Stimulated activated naive B cell treated with anti-CD40 and anti-IgM and Interleukin-4, amounts not matched to agents 10 μg/mL and 1 μg/mL and 100 μg/mL, for 72 hours (primary cell): ENCODE data around the gene ALOXE3.
"Not testable (repeated sequence)": the region's sequence is repeated elsewhere in the genome, so short reads cannot be mapped to it uniquely, and the experiment has no call there.

ENCODE experiments used
- ATAC-seq, 2 donors: fragments of 150-1000 bp; cut with Tn5 transposase; replicated peaks; 2 replicates each; pipeline ENCODE4 v1.10.0; 2021; ENCODE audit warnings: moderate library complexity in 1 of 2
- DNase-seq: peaks from one replicate; pipeline ENCODE4 v3.0.0; 2021
- H3K27ac Mint-ChIP-seq: one replicate; pipeline ENCODE4 v1.8.0; 2022; ENCODE audit warnings: mild to moderate bottlenecking, mixed read lengths
- H3K27me3 Mint-ChIP-seq, 2 donors: one replicate each; pipeline ENCODE4 v1.8.0; 2022; ENCODE audit warnings: mixed read lengths in 2 of 2
- H3K36me3 Mint-ChIP-seq, 2 donors: one replicate each; pipeline ENCODE4 v1.8.0; 2022; ENCODE audit warnings: mixed read lengths in 2 of 2, mild to moderate bottlenecking in 1 of 2
- H3K4me1 Mint-ChIP-seq, 2 donors: one replicate each; pipeline ENCODE4 v1.8.0; 2022; ENCODE audit warnings: mixed read lengths in 2 of 2, mild to moderate bottlenecking in 1 of 2
- H3K4me3 Mint-ChIP-seq, 2 donors: one replicate each; pipeline ENCODE4 v1.8.0; 2022; ENCODE audit warnings: mild to moderate bottlenecking in 2 of 2, mixed read lengths in 2 of 2, moderate library complexity in 1 of 2
- H3K9me3 Mint-ChIP-seq, 2 donors: one replicate each; pipeline ENCODE4 v1.8.0; 2022; ENCODE audit warnings: mixed read lengths in 2 of 2, mild to moderate bottlenecking in 1 of 2

ALOXE3 gene

DNA sequence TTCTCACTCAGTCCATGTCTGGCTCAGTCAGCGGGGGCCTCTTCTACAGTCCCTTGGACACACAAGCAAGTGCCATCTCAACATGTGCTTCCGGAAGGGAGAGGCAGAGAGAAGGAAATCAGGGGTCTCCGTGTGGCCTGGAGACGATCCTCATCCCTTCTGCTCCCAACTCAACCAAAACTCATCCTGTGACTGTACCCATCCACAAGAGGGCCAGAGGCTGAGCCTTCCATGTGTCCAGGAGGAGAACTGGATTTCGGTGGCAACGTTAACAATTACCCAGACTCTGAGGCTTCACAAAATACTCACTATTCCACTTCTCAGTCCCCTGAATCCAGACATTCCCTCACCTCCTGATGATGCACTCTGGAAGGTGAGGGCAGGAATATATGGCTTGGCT, 23.0 kb downstream of the ALOXE3 start:
- Mint-ChIP-seq H3K27ac (no peak overlapping the region), H3K4me1 (peaks cover 17 to 21% of the 10 kb centered on the region in 2 donors), H3K9me3 (no peaks in the 10 kb centered on the region), H3K4me3 (no peak overlapping the region), H3K27me3 (peaks cover 17 to 29% of the 10 kb centered on the region in 2 donors), H3K36me3 (no peaks in the 10 kb centered on the region)
- ATAC-seq = no peak
- no peak for DNase-seq

DNA sequence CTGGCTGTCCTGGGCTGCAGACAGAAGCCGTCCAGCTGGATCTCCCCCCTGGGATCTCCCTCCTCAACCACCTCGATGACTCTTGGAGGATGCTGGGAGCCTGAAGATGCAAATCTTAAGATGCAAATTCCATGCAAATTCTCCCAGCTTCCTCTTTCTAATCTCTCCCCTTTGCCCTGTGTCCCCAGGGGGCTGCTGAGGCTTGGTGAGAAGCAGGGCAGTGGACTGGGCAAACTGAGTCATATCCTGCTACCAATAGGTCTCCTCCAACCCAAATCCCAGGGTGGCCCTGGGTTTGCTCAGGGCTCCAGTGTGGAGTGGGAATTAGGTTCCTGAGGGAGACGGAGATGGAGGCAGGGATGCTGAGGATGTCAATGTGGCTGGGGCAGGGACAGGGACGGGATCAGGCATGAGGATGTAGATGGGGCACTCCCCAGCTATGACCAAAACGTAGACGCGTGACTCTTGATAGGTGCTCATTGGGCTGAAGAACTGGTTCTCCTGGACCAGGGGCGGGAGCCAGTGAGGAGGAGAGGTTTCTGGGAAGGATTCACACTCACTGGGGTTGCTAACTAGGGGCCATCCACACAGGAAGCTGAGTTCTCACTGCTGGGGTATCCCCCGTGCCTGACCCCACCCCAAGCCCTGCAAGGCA, 27.2 kb downstream of the ALOXE3 start:
- DNase-seq (peak; percentile 84), ATAC-seq (peak; percentile 96)
- Mint-ChIP-seq H3K27me3 (peaks cover 28 to 29% of the 10 kb centered on the region in 2 donors), H3K27ac (peak overlapping the region; percentile 84), H3K9me3 (no peaks in the 10 kb centered on the region), H3K4me1 (peaks cover 27 to 30% of the 10 kb centered on the region in 2 donors), H3K36me3 (no peaks in the 10 kb centered on the region), H3K4me3 (peak overlapping the region; percentile 42 to 72)

DNA sequence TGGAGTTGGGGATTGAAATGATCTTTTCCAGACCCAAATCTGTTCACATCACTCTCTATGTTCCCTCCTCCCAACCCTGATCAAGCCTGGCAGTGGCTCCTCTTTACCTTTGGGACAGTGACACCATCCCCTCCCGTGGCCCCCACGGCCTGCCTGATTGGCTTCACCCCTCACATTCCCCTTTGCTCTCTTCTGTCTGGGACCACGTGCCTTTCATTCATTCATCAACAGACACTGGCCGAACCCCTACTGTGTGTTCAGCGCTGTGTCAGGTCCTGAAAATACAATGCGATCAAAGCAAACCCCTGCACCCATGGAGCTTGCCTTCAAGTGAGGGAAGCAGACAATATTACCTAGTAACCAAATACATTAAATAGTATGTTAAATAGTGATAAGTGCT, 28.6 kb downstream of the ALOXE3 start:
- H3K27ac Mint-ChIP-seq = peak overlapping the region; percentile 38
- no peaks in the 10 kb centered on the region for H3K36me3 Mint-ChIP-seq
- H3K4me1 Mint-ChIP-seq = peaks cover 27 to 30% of the 10 kb centered on the region in 2 donors
- DNase-seq = no peak
- no peak overlapping the region for H3K4me3 Mint-ChIP-seq
- H3K27me3 Mint-ChIP-seq = peaks cover 17 to 20% of the 10 kb centered on the region in 2 donors
- no peaks in the 10 kb centered on the region for H3K9me3 Mint-ChIP-seq
- no peak for ATAC-seq

DNA sequence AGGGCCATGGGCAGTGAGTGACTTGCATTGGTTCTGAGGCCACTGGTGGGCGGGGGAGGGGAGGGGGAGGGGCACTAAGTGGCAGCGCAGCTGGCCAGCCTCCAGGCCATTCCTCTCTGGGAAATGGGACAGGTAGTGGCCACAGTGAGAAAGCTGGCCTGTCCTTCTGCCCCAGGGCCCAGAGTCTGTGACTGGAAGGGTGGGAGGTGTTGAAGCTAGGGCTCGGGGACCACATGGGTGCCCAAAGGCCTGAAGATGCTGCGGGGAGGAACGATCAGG, 30.4 kb downstream of the ALOXE3 start:
- Mint-ChIP-seq H3K4me1 (peaks cover 24% of the 10 kb centered on the region in 2 donors), H3K27me3 (peaks cover 12 to 18% of the 10 kb centered on the region in 2 donors), H3K9me3 (no peaks in the 10 kb centered on the region), H3K27ac (no peak overlapping the region), H3K4me3 (no peak overlapping the region), H3K36me3 (no peaks in the 10 kb centered on the region)
- no peak for ATAC-seq
- DNase-seq = no peak

DNA sequence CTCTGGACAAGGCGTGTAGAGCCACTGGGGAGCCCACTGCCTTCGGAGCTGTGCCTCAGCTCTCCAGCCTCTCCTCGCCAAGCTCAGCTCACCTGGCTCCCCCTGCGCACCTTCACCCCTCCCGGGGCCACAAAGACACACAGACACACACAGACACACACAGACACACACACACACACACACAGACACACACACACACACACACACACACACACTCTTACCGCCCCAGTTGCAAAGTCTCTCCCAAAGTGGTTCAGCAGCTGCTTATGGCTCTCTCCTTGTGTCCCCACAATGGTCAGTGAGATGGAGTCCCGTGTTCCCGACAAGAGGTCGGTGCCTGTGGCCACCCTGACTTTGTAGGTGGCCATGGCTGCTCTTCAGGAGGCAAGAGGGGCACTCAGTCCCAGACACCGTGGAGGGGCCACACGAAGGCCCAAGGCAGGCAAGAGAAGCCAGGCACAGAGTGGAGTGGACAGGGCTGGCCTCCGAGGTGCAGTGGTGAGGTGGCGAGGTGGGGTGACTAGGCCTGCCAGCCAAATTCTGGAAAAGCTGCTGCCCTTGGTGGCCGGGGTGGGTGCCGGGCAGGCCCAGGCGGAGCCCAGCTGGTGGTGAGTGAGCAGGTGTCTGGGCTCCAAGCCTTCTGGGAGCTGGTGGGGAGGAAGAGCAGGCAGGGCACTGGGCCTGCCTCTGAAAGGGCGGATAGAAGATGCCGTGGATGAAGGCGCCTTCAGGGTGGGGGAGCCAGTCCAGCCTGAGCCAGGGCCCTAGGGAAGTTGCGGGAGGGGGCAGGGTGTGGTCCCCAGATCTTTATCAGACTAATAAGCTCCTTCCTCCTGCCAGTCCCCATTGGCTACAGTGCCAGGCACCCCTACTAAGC, 31.0 kb downstream of the ALOXE3 start, which contains the start of gene ALOX12B:
ALOX12B (minus strand) TSS at position 642 of the 877 bp plus-strand sequence; CDS start at position 368, 274 bp downstream.
- H3K27me3 Mint-ChIP-seq = peaks cover 12 to 18% of the 10 kb centered on the region in 2 donors
- peaks cover 24% of the 10 kb centered on the region in 2 donors for H3K4me1 Mint-ChIP-seq
- peak within 1 kb of the TSS; percentile 21 for H3K27ac Mint-ChIP-seq
- ATAC-seq = no peak
- H3K9me3 Mint-ChIP-seq = no peaks in the 10 kb centered on the region
- H3K36me3 Mint-ChIP-seq = peaks cover 0 to 3% of the 10 kb centered on the region in 2 donors
- DNase-seq = no peak
- H3K4me3 Mint-ChIP-seq = no peak within 1 kb of the TSS

DNA sequence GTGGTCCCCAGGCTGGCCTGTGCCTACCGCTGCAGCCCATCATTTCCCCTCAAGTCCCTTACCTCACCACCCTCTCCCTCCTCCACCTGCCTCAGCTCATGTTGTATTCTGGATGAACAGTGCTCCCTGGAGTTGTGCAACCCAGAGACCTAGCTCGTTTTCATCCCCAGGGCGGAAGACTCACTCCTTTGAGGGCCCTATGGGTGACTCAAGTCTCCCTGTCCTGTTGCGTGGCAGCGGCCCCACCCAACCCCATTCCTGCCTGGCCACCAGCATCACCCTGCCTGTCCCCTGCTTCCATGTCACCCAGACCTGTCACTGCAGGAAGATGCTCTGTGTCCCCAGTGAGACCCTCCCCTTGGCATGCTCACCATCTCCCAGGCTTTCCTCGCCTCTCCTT, 34.1 kb downstream of the ALOXE3 start:
- DNase-seq (no peak), ATAC-seq (no peak)
- no peaks in the 10 kb centered on the region for H3K9me3 Mint-ChIP-seq
- H3K36me3 Mint-ChIP-seq = peaks cover 3 to 6% of the 10 kb centered on the region in 2 donors
- no peak overlapping the region for H3K27ac Mint-ChIP-seq
- H3K4me1 Mint-ChIP-seq = peaks cover 14 to 19% of the 10 kb centered on the region in 2 donors
- peaks cover 11 to 18% of the 10 kb centered on the region in 2 donors for H3K27me3 Mint-ChIP-seq
- H3K4me3 Mint-ChIP-seq = no peak overlapping the region

DNA sequence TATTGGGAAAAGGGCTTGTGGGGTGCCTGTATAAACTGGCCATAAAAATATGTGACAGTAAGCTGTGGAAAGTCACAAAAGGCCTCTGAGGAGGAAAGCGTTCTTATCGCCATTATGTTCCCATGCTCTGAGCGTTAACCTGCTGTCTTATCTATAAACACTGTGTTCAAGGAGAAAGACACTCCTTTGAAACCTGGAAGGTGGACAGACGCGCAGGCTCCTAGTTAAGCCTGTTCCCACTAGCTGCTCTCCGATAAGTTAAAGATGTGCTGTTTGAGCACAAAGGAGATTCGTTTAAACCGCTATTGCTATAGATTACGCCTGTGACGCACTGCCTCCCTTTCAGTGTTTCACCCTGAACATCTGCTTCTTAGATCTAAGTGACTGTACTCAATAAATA, 36.0 kb downstream of the ALOXE3 start:
- Mint-ChIP-seq H3K9me3 (no peaks in the 10 kb centered on the region), H3K27ac (no peak overlapping the region), H3K27me3 (peaks cover 4 to 11% of the 10 kb centered on the region in 2 donors), H3K4me1 (peaks cover 13 to 19% of the 10 kb centered on the region in 2 donors), H3K4me3 (no peak overlapping the region), H3K36me3 (peaks cover 3 to 6% of the 10 kb centered on the region in 2 donors)
- no peak for DNase-seq
- ATAC-seq = no peak

DNA sequence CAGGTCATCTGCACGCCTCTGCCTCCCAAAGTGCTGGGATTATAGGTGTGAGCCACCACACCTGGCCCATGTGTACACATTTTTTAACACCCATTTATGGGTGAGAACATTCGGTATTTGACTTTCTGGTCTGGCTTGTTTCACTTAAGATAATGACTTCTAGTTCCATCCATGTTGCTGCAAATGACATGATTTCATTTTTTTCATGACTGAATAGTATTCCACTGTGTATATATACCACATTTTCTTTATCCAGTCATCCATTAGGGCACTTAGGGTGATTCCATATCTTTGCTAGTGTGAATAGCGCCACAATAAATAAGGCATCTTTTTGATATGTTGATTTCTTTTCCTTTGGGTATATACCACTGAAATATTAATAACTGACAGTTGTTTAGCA, 36.4 kb downstream of the ALOXE3 start:
- H3K4me3 Mint-ChIP-seq = no peak overlapping the region
- no peak overlapping the region for H3K27ac Mint-ChIP-seq
- H3K36me3 Mint-ChIP-seq = peaks cover 3 to 6% of the 10 kb centered on the region in 2 donors
- H3K9me3 Mint-ChIP-seq = no peaks in the 10 kb centered on the region
- H3K27me3 Mint-ChIP-seq = peaks cover 4 to 7% of the 10 kb centered on the region in 2 donors
- no peak for ATAC-seq
- no peak for DNase-seq
- H3K4me1 Mint-ChIP-seq = peaks cover 13 to 19% of the 10 kb centered on the region in 2 donors

DNA sequence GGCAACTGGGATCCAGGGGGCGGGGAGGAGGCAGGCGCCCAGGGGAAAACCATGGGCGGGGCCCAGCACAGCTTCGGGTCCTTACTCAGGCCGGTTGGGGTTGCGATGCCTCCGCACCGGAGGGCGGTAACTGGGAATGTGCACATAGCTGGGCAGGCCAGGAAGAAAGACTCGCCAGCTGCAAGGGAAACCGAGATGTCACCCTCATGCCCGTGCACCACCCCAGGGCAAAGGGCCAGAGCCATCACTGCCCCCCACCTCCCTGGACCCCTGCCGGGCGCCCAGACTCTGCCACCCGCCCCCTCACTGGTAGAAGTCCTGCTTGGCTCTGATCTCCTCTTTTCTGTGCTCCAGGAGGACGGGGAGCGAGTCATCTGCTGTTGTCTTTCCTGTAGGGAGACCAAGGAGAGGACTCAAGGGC, 37.5 kb downstream of the ALOXE3 start:
- no peak for ATAC-seq
- Mint-ChIP-seq H3K4me3 (no peak overlapping the region), H3K9me3 (no peaks in the 10 kb centered on the region), H3K4me1 (peaks cover 11 to 19% of the 10 kb centered on the region in 2 donors), H3K27ac (no peak overlapping the region), H3K27me3 (peaks cover 4 to 9% of the 10 kb centered on the region in 2 donors), H3K36me3 (peaks cover 3 to 6% of the 10 kb centered on the region in 2 donors)
- DNase-seq = no peak

DNA sequence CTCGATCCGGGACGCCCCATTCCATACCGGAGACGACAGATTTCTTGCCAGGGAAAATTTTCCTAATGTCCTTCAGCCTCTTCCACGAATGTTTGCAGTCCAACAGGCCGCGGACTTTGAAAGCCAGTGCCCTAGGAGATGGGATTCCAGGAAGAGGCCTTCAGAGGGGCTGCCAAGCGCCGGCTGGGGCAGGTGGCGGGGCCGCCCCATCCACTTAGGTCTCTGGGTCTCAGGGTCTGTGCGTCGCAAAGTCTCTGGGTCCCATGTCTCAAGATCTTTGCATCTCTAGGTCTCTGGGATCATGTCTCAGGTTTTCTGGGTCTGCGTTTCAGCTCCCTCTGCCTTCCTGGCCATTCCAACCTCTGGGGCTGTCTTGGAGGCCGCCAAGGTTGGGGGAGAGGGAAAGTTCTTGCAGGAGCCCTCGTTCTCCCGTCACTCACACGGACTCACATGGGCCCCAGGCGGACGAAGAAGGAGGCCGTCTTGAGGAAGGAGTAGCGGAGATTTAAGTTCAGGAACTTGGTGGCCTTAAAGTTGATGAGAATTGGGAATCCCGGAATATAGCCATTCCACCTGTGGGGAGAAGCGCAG, 38.0 kb downstream of the ALOXE3 start:
- H3K27ac Mint-ChIP-seq = no peak overlapping the region

DNA sequence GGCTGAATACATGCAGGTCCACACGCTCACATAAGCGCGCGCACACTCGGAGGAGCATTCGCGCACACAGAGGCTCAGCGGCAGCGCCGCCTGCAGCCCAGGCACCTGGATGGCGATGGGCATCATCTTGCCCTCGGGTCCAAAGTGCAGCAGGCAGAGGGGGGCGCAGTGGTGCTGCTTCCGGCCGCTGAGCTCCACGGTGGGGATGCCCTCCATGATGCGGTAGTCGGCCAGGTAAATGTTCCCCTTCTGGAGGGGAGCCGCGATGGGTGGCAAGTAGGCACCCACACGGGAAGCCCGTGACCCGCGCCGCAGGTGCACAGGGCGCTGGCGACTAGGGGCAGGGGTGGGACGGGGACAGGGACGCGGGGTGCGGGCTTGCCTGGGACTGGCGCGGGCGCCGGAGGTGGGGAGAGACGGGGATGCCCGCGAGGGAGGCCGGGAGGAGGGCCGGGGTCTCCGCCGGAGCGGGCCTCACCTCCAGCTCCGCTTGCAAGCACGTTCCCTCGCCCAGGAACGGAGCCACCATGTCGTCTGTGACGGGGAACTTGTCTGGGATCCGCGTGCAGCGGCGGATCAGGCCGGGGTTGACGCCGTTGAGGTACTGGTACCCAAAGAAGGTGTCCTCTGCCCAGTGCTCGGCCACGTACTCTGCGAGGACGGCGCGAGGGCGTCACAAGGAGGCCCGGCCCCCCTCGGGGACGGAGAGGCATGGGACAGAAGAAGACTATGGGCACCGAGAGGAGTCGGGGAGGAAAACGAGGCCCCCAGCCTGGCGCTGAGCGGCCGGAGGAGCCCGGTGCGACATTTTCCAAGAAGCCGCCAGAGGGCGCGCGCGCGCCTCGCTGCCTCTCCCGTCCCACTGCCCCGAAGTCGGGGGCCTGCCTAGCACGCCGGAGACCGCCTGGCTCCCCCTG, 38.8 kb downstream of the ALOXE3 start:
- Mint-ChIP-seq H3K9me3 (no peaks in the 10 kb centered on the region), H3K4me1 (peaks cover 15 to 25% of the 10 kb centered on the region in 2 donors), H3K27ac (peak overlapping the region; percentile 93), H3K36me3 (peaks cover 3 to 6% of the 10 kb centered on the region in 2 donors), H3K27me3 (peaks cover 16 to 18% of the 10 kb centered on the region in 2 donors), H3K4me3 (peak overlapping the region; percentile 89 to 93)
- ATAC-seq = peak; percentile 86 to 89
- DNase-seq = peak; percentile 71

More for the DNA sequence above, 38.0 kb downstream of the ALOXE3 start:
- no peak for DNase-seq
- Mint-ChIP-seq H3K36me3 (peaks cover 3 to 6% of the 10 kb centered on the region in 2 donors), H3K9me3 (no peaks in the 10 kb centered on the region), H3K4me3 (peak overlapping the region; percentile 89 to 93), H3K4me1 (peaks cover 11 to 19% of the 10 kb centered on the region in 2 donors), H3K27me3 (peaks cover 8 to 11% of the 10 kb centered on the region in 2 donors)
- ATAC-seq = no peak

DNA sequence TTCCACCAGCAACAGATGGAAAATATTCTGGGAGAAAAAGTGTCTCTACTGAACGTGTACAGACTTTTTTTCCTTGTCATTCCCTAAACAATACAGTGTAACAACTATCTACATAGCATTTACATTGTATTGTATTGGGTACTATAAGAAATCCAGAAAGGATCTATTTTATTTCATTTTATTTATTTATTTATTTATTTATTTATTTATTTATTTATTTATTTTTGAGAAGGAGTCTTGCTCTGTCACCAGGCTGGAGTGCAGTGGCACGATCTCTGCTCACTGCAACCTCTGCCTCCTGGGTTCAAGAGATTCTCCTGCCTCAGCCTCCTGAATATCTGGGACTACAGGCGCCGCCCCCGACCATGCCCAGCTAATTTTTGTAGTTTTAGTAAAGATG, 40.4 kb downstream of the ALOXE3 start:
- peaks cover 32 to 34% of the 10 kb centered on the region in 2 donors for H3K27me3 Mint-ChIP-seq
- H3K36me3 Mint-ChIP-seq, H3K4me3 Mint-ChIP-seq, H3K9me3 Mint-ChIP-seq, ATAC-seq, DNase-seq: not testable (repeated sequence)
- H3K27ac Mint-ChIP-seq = peak overlapping the region; percentile 20
- H3K4me1 Mint-ChIP-seq = peaks cover 31 to 41% of the 10 kb centered on the region in 2 donors

DNA sequence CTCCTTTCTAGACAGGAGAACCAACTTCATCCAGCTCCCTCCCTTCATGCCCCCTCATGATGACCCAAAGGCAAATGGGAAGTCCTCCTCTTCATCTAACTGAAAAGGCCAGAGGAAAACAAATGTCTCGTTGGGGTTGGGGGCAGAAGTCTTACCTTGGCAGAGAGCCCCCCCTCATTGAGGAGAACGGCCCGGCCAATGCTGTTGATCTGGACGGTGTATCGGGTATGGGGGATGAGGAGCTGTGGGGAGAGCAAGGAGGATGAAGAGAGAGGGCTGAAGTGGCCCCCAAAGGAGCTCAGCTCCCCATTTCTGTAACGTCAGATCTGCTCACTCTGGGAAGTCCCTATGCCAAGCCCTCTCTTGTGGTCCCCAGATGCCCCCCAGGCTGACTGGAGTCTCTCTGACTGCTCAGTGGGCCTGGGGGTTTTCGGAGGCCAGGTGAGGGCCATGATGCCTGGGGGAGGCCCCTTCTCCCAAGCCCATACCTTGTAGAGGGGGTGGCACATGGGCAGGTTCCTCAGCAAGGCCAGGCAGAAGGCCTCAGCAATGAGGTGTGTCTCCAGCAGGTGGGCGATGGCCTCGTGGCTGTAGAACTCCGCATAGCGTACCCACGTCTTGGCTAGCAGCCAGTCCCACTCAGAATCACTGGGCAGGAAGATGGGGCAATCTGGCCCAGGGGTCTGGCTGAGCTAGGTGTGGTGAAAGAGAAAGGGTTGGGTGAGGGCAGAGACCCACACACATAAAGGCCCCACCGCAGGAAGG, 41.6 kb downstream of the ALOXE3 start:
- Mint-ChIP-seq H3K27ac (no peak overlapping the region), H3K4me1 (peaks cover 37 to 52% of the 10 kb centered on the region in 2 donors), H3K4me3 (no peak overlapping the region), H3K9me3 (no peaks in the 10 kb centered on the region), H3K36me3 (peaks cover 0 to 6% of the 10 kb centered on the region in 2 donors), H3K27me3 (peaks cover 43 to 47% of the 10 kb centered on the region in 2 donors)
- DNase-seq (no peak), ATAC-seq (no peak)
